Breast epithelium (tissue), 4 donors: ENCODE results near the gene DSEL. TPM values are rescaled to one million over a fixed set of nuclear protein-coding genes. Genes with fewer than 3 reads are reported as not detected.

Source experiments
- DNase-seq, 2 donors: peaks; one replicate each; pipeline ENCODE4 v3.0.0-alpha.2; 2019; ENCODE audit warnings: low spot score in 2 of 2
- H3K27ac ChIP-seq, 2 donors: fragments of 200-600 bp; sonication (generic) in 1 of 2; one replicate each; pipeline ENCODE4 v1.5.1; 2016 to 2019; ENCODE audit warnings: mild to moderate bottlenecking in 1 of 2
- H3K27me3 ChIP-seq, 2 donors: fragments of 200-600 bp; sonication (generic) in 1 of 2; one replicate each; pipeline versions ENCODE4 v1.5.1 to v1.6.0; 2017 to 2019; ENCODE audit warnings: control low read depth in 1 of 2, mild to moderate bottlenecking in 1 of 2
- H3K36me3 ChIP-seq: fragments of 200-600 bp; one replicate; pipeline ENCODE4 v1.5.1; 2019
- H3K4me1 ChIP-seq, 2 donors: fragments of 200-600 bp; sonication (generic); one replicate each; pipeline ENCODE4 v1.5.1; 2016 to 2019; ENCODE audit warnings: control low read depth in 1 of 2
- H3K4me3 ChIP-seq, 3 donors: fragments of 200-600 bp; sonication (generic); 1 replicate in 2 of 3; 2 replicates in 1 of 3; pipeline ENCODE4 v1.5.1; 2016 to 2019; ENCODE audit warnings: mild to moderate bottlenecking in 3 of 3, moderate library complexity in 2 of 3
- H3K9me3 ChIP-seq, 2 donors: fragments of 200-600 bp; sonication (generic) in 1 of 2; one replicate each; pipeline ENCODE4 v1.5.1; 2016 to 2019; ENCODE audit warnings: control low read depth in 1 of 2
- CTCF ChIP-seq, 3 donors: fragments of 450-650 bp; IDR thresholded peaks; one replicate each; pipeline ENCODE4 v1.5.1; 2016 to 2017; ENCODE audit warnings: antibody characterized with exemption in 3 of 3, mild to moderate bottlenecking in 3 of 3, moderate library complexity in 3 of 3
- POLR2A ChIP-seq: fragments of 450-650 bp; IDR thresholded peaks from one replicate; pipeline ENCODE4 v1.6.1; 2016; ENCODE audit warnings: antibody characterized with exemption, mild to moderate bottlenecking, moderate library complexity
- POLR2AphosphoS5 ChIP-seq, 3 donors: sonication (generic); formaldehyde crosslinking; IDR thresholded peaks; one replicate each; pipeline ENCODE4 v1.6.1; 2017; ENCODE audit warnings: antibody characterized with exemption in 3 of 3
- intact Hi-C: fragments of 100-400 bp; cut with DNase I; formaldehyde crosslinking; loops from one replicate; pipeline ENCODE4 v1.15.1; 2023; ENCODE audit warnings: low total_unique reads
- total RNA-seq, 3 donors: library from RNA; depleted of rRNA; stranded (reverse); fragments of >200 nt; gene quantifications; one replicate each; pipeline ENCODE4 v1.1.0, GENCODE V29; 2016

DSEL gene
- total RNA-seq, 3 donors from 2014 or later, result 13.8 to 34.1 (median 14.5) TPM

GRCh38 chr18:67540559-67540958, 24.0 kb upstream of the DSEL start:
- DNase-seq, result no peak
- intact Hi-C loops, result no loop called here
- no peaks in the 10 kb centered on the region for H3K27me3 ChIP-seq
- no peak for TF ChIP-seq POLR2AphosphoS5 (IDR thresholded peaks at IDR 0.05)
- no peak for TF ChIP-seq CTCF (IDR thresholded peaks at IDR 0.05)
- no peak for TF ChIP-seq POLR2A
- no peaks in the 10 kb centered on the region for H3K4me1 ChIP-seq
- H3K36me3 ChIP-seq, result no peaks in the 10 kb centered on the region
- no peak overlapping the region for H3K27ac ChIP-seq
- no peaks in the 10 kb centered on the region for H3K9me3 ChIP-seq
- no peak overlapping the region for H3K4me3 ChIP-seq

GRCh38 chr18:67531929-67532328, 15.4 kb upstream of the DSEL start:
- Histone ChIP-seq H3K27me3 (no peaks in the 10 kb centered on the region), H3K4me3 (no peak overlapping the region), H3K27ac (no peak overlapping the region), H3K36me3 (no peaks in the 10 kb centered on the region), H3K9me3 (no peaks in the 10 kb centered on the region), H3K4me1 (no peaks in the 10 kb centered on the region)
- TF ChIP-seq CTCF (IDR thresholded peaks at IDR 0.05) (no peak), POLR2A (no peak)
- DNase-seq, result no peak
- intact Hi-C loops, result no loop called here

GRCh38 chr18:67525328-67526099, 9.0 kb upstream of the DSEL start:
- TF ChIP-seq CTCF (IDR thresholded peaks at IDR 0.05) (no peak), POLR2AphosphoS5 (IDR thresholded peaks at IDR 0.05) (no peak), POLR2A (no peak)
- DNase-seq, result peak; percentile 51 to 71
- Histone ChIP-seq H3K27ac (peak overlapping the region; percentile 56 to 86), H3K27me3 (no peaks in the 10 kb centered on the region), H3K9me3 (no peaks in the 10 kb centered on the region), H3K4me1 (no peaks in the 10 kb centered on the region), H3K36me3 (no peaks in the 10 kb centered on the region), H3K4me3 (no peak overlapping the region)
- intact Hi-C loops, result no loop called here

GRCh38 chr18:67520351-67520921, 3.9 kb upstream of the DSEL start:
- Histone ChIP-seq H3K4me3 (no peak overlapping the region), H3K9me3 (no peaks in the 10 kb centered on the region), H3K27me3 (no peaks in the 10 kb centered on the region), H3K36me3 (no peaks in the 10 kb centered on the region), H3K27ac (peak overlapping the region; percentile 2 to 45), H3K4me1 (peaks cover 0 to 4% of the 10 kb centered on the region in 2 donors)
- TF ChIP-seq POLR2AphosphoS5 (IDR thresholded peaks at IDR 0.05) (peak in 1 of 3 donors; percentile 38), CTCF (IDR thresholded peaks at IDR 0.05) (no peak)
- intact Hi-C loops, result no loop called here
- DNase-seq, result peak in 1 of 2 donors; percentile 26

- no peak for DNase-seq
- Histone ChIP-seq H3K4me3 (no peak overlapping the region), H3K4me1 (peaks cover 0 to 4% of the 10 kb centered on the region in 2 donors), H3K27ac (peak overlapping the region; percentile 2 to 6), H3K9me3 (no peaks in the 10 kb centered on the region), H3K36me3 (no peaks in the 10 kb centered on the region), H3K27me3 (no peaks in the 10 kb centered on the region)
- no peak for TF ChIP-seq POLR2AphosphoS5 (IDR thresholded peaks at IDR 0.05)
- no peak for TF ChIP-seq CTCF (IDR thresholded peaks at IDR 0.05)
- TF ChIP-seq POLR2A, result no peak
- intact Hi-C loops, result no loop called here
Observed at GRCh38 chr18:67519592-67519991, 3.1 kb upstream of the DSEL start.
